Activated CD4-positive, alpha-beta memory T cell treated with anti-CD3 and anti-CD28 coated beads, Interleukin-2, amount 10 ng/mL, durations not matched to agents 7 days and 5 days (primary cell): ENCODE results near the gene MYMK. TPM values are rescaled to one million over a fixed set of nuclear protein-coding genes. Genes with fewer than 3 reads are reported as not detected.

Experiments
- CTCF ChIA-PET: fragments of 350-600 bp; sonication (Branson Sonifier 250); formaldehyde crosslinking; loops from one replicate; lab custom pipeline; 2021; ENCODE audit warnings: antibody characterized with exemption, inconsistent platforms; lab: Charles Lee
- POLR2A ChIA-PET: fragments of 350-600 bp; sonication (Branson Sonifier 250); formaldehyde crosslinking; loops from one replicate; lab custom pipeline; 2021; ENCODE audit warnings: antibody characterized with exemption; lab: Charles Lee
- DNase-seq: peaks from one replicate; pipeline ENCODE4 v3.0.0-alpha.2; 2020
- H3K27ac Mint-ChIP-seq: one replicate; pipeline ENCODE4 v1.8.0; 2021; ENCODE audit warnings: mild to moderate bottlenecking, mixed read lengths
- H3K27me3 Mint-ChIP-seq: one replicate; pipeline ENCODE4 v1.8.0; 2021; ENCODE audit warnings: mixed read lengths
- H3K36me3 Mint-ChIP-seq: one replicate; pipeline ENCODE4 v1.8.0; 2021; ENCODE audit warnings: low read depth, mixed read lengths
- H3K4me1 Mint-ChIP-seq: one replicate; pipeline ENCODE4 v1.8.0; 2021; ENCODE audit warnings: mixed read lengths
- H3K4me3 Mint-ChIP-seq: one replicate; pipeline ENCODE4 v1.8.0; 2021; ENCODE audit warnings: mild to moderate bottlenecking, mixed read lengths
- H3K9me3 Mint-ChIP-seq: one replicate; pipeline ENCODE4 v1.8.0; 2021; ENCODE audit warnings: mixed read lengths
- total RNA-seq, 2 experiments: library from RNA; stranded (reverse); gene quantifications; one replicate each; pipeline ENCODE4 v1.2.3, GENCODE V29; 2021

The MYMK gene
- total RNA-seq, 2 experiments from 2014 or later: not detected

GRCh38 chr9:133551446-133551845 lies 26.7 kb upstream of the MYMK start:
- CTCF ChIA-PET: no interaction called here
- POLR2A ChIA-PET: no interaction called here

GRCh38 chr9:133547116-133547515 lies 22.4 kb upstream of the MYMK start:
- Mint-ChIP-seq H3K4me3 (no peak overlapping the region), H3K27ac (no peak overlapping the region), H3K36me3 (no peaks in the 10 kb centered on the region), H3K27me3 (no peaks in the 10 kb centered on the region), H3K4me1 (no peaks in the 10 kb centered on the region), H3K9me3 (no peaks in the 10 kb centered on the region)
- ChIA-PET CTCF (no interaction called here), POLR2A (no interaction called here)
- no peak for DNase-seq

More at GRCh38 chr9:133551446-133551845, 26.7 kb upstream of the MYMK start:
- no peaks in the 10 kb centered on the region for H3K9me3 Mint-ChIP-seq
- H3K27ac Mint-ChIP-seq: no peak overlapping the region
- H3K4me3 Mint-ChIP-seq: no peak overlapping the region
- no peak for DNase-seq
- no peaks in the 10 kb centered on the region for H3K27me3 Mint-ChIP-seq
- H3K36me3 Mint-ChIP-seq: no peaks in the 10 kb centered on the region
- no peaks in the 10 kb centered on the region for H3K4me1 Mint-ChIP-seq

- CTCF ChIA-PET: no interaction called here
- H3K27me3 Mint-ChIP-seq: no peaks in the 10 kb centered on the region
- H3K36me3 Mint-ChIP-seq: no peaks in the 10 kb centered on the region
- H3K4me3 Mint-ChIP-seq: no peak overlapping the region
- no peaks in the 10 kb centered on the region for H3K4me1 Mint-ChIP-seq
- POLR2A ChIA-PET: no interaction called here
- H3K27ac Mint-ChIP-seq: no peak overlapping the region
- no peaks in the 10 kb centered on the region for H3K9me3 Mint-ChIP-seq
- no peak for DNase-seq
These were observed 21.5 kb upstream of the MYMK start for GRCh38 chr9:133546287-133546680.

- Mint-ChIP-seq H3K4me3 (no peak overlapping the region), H3K9me3 (no peaks in the 10 kb centered on the region), H3K27ac (no peak overlapping the region), H3K4me1 (no peaks in the 10 kb centered on the region), H3K27me3 (no peaks in the 10 kb centered on the region), H3K36me3 (no peaks in the 10 kb centered on the region)
- CTCF ChIA-PET: no interaction called here
- no peak for DNase-seq
- POLR2A ChIA-PET: no interaction called here
These were observed 20.9 kb upstream of the MYMK start for GRCh38 chr9:133545494-133546286.

DNA sequence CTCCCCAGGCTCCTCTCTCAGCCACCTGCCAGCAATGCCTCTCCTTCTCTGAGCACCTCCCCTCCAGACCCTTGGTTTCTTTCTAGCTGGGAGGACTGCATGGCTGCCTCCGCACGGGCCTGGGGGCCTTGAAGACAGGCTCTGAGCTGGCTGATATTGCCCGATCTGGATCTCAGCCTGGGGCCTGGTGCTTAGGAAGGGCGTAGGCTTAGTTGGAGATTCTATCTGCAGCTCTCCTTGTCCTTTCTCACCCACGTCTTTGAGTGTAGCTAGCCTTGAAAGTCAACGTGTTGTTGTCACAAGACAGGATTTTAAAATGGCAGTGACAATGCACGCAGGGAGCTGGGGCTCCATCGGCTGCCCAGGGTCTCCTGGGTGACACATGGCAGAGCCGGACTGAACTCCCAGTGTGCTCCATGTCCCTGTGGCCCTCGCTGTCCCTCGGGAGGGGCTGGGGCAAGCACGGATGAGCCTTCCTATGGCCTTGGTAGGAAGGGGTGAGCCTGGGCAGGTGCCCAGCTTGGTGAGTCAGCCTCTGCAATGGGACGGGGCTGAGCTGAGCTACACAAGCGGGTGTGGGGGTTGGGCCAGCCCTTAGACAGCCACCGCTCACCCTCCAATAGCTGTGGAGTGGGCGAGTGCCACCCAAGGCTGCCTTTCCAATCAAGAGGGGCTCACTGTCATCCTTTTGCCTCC lies 19.2 kb upstream of the MYMK start:
- Mint-ChIP-seq H3K9me3 (no peaks in the 10 kb centered on the region), H3K4me1 (no peaks in the 10 kb centered on the region), H3K27me3 (peaks cover 4% of the 10 kb centered on the region), H3K36me3 (no peaks in the 10 kb centered on the region), H3K4me3 (no peak overlapping the region), H3K27ac (no peak overlapping the region)
- ChIA-PET POLR2A (no interaction called here), CTCF (no interaction called here)
- no peak for DNase-seq

GRCh38 chr9:133542002-133542401 lies 17.2 kb upstream of the MYMK start:
- no peaks in the 10 kb centered on the region for H3K36me3 Mint-ChIP-seq
- DNase-seq: no peak
- H3K27me3 Mint-ChIP-seq: peaks cover 4% of the 10 kb centered on the region
- H3K9me3 Mint-ChIP-seq: no peaks in the 10 kb centered on the region
- CTCF ChIA-PET: no interaction called here
- no peak overlapping the region for H3K4me3 Mint-ChIP-seq
- H3K4me1 Mint-ChIP-seq: no peaks in the 10 kb centered on the region
- no peak overlapping the region for H3K27ac Mint-ChIP-seq
- POLR2A ChIA-PET: no interaction called here

- Mint-ChIP-seq H3K27ac (no peak overlapping the region), H3K36me3 (no peaks in the 10 kb centered on the region), H3K9me3 (no peaks in the 10 kb centered on the region), H3K4me1 (no peaks in the 10 kb centered on the region), H3K4me3 (no peak overlapping the region), H3K27me3 (peaks cover 4% of the 10 kb centered on the region)
- ChIA-PET POLR2A (no interaction called here), CTCF (no interaction called here)
- no peak for DNase-seq
These were observed 15.9 kb upstream of the MYMK start for GRCh38 chr9:133540698-133541025.

DNA sequence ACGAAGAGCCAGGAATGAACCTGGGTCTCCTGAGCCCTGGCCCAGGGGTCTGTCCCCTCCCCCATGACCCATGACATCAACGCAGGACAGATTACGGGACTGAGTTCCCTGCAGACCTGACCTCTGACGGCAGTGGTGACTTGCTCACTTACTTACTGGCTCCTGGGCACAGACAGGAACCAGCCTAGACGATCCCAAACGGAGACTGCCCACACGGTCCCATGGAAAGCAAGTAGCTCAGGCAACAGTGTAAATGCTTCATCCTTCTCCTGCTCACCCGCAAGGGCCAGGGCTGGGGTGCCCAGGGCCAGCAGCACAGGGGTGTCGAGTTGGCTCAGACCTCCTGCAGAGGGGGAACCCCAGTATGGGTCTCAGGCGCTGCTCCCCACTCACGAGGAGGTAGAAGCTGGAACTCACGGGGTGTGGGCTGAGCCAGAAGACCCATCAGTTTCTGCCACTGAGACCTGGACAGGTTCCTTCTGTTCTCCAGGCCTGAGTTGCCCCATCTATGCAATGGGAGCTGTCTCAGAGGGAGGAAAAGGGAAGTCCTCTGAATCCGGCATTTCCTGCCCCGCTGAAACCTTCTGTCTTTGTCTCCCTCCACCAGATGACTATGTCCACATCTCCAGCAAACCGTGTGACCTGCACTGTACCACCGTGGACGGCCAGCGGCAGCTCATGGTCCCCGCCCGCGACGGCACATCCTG lies 15.4 kb upstream of the MYMK start:
- no peak for DNase-seq
- POLR2A ChIA-PET: no interaction called here
- H3K9me3 Mint-ChIP-seq: no peaks in the 10 kb centered on the region
- peaks cover 7% of the 10 kb centered on the region for H3K27me3 Mint-ChIP-seq
- H3K4me1 Mint-ChIP-seq: no peaks in the 10 kb centered on the region
- H3K4me3 Mint-ChIP-seq: no peak overlapping the region
- CTCF ChIA-PET: no interaction called here
- H3K36me3 Mint-ChIP-seq: no peaks in the 10 kb centered on the region
- H3K27ac Mint-ChIP-seq: no peak overlapping the region

DNA sequence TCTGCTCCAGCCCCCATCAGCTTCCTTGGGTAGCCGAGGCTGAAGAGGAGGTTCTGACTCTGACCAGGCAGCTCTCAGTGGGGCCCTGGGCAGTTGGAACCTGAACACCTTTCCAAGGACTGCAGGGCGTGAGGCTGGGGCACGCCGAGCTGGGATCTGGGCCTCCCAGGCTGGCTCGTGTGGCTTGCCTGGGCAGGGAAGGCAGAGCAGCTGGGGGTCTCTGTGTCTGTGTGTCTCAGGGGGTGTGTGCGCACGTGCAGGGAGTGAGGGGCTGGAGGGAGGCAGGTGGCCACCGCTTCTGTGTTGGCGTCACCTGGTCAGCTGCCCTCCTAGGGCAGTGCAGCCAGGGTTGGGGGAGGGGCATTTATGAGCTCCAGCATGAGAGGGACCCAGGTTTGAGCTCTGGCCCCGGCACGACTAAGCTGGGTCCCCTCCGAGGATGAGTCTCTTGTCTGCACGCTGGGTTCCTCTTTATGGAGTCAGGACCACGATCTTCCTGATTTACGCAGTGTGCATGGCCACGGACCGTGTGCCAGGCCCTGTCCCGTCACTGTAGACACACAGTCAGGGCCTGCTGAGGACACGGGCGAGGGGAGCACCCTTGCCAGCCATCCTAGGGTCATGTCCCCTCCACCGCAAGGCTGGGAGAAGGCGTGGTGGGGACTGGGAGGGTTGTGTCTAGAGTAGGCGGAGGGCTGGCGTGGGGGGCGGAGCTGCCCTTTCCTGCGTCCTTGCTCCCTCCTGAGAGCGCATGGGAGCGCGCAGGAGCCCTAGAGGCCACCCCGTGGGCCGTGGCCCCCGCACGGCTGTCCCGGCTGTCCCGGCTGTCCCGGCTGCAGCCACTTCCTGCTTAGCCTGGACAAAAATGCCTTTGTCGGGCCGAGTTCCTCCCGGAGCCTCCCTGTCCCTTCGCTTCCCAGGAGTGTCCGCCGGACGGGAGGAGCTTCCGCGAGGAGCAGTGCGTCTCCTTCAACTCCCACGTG lies 14.4 kb upstream of the MYMK start:
- peaks cover 7% of the 10 kb centered on the region for H3K27me3 Mint-ChIP-seq
- no peaks in the 10 kb centered on the region for H3K9me3 Mint-ChIP-seq
- no peaks in the 10 kb centered on the region for H3K36me3 Mint-ChIP-seq
- no peak overlapping the region for H3K27ac Mint-ChIP-seq
- H3K4me1 Mint-ChIP-seq: no peaks in the 10 kb centered on the region
- no peak for DNase-seq
- POLR2A ChIA-PET: no interaction called here
- no peak overlapping the region for H3K4me3 Mint-ChIP-seq
- CTCF ChIA-PET: no interaction called here

- Mint-ChIP-seq H3K4me1 (no peaks in the 10 kb centered on the region), H3K4me3 (no peak overlapping the region), H3K36me3 (no peaks in the 10 kb centered on the region), H3K27ac (no peak overlapping the region), H3K9me3 (no peaks in the 10 kb centered on the region), H3K27me3 (peaks cover 13% of the 10 kb centered on the region)
- ChIA-PET POLR2A (no interaction called here), CTCF (no interaction called here)
- no peak for DNase-seq
These were observed 13.4 kb upstream of the MYMK start for GRCh38 chr9:133538176-133538575.

DNA sequence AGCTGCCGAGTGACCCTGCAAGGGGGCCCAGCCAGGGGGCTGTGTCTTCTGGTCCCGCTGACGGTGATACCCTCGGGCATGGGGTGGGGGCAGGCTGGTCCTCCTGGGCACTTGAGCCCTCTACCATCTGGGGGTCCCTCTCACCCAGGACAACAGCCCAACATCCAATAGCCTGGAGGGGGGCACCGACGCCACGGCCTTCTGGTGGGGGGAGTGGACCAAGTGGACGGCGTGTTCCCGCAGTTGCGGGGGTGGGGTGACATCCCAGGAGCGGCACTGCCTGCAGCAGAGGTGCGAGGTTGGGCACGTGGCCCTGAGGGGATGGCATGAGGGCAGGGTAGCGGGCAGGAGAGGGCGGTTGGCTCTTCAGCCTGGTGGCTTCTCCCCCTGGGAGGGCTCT lies 12.5 kb upstream of the MYMK start:
- ChIA-PET POLR2A (no interaction called here), CTCF (no interaction called here)
- DNase-seq: no peak
- Mint-ChIP-seq H3K4me3 (no peak overlapping the region), H3K4me1 (no peaks in the 10 kb centered on the region), H3K27me3 (peaks cover 20% of the 10 kb centered on the region), H3K9me3 (no peaks in the 10 kb centered on the region), H3K27ac (no peak overlapping the region), H3K36me3 (no peaks in the 10 kb centered on the region)

DNA sequence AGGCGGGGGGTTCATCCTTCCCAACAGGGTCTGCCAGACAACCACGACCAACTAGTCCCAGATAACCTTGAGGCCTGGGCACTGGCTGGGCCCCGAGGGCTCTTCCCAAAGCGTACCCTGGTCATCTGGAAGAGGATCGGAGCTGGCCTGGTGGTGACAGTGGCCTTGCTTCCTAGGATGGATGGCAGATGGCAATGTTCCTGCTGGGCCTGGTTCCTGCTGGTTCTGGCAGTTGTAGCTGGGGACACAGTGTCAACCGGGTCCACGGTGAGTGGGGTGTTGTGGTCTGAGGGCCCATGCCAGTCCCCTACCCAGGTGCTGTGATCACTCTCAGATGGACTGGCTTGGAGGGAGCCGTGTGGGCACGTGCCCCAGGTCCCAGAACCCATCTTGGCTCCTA lies 11.8 kb upstream of the MYMK start:
- ChIA-PET POLR2A (no interaction called here), CTCF (no interaction called here)
- Mint-ChIP-seq H3K36me3 (no peaks in the 10 kb centered on the region), H3K9me3 (no peaks in the 10 kb centered on the region), H3K4me1 (no peaks in the 10 kb centered on the region), H3K27me3 (peaks cover 20% of the 10 kb centered on the region), H3K27ac (no peak overlapping the region), H3K4me3 (no peak overlapping the region)
- no peak for DNase-seq

- Mint-ChIP-seq H3K4me3 (no peak overlapping the region), H3K27ac (no peak overlapping the region), H3K4me1 (no peaks in the 10 kb centered on the region), H3K9me3 (no peaks in the 10 kb centered on the region), H3K36me3 (no peaks in the 10 kb centered on the region), H3K27me3 (peaks cover 20% of the 10 kb centered on the region)
- no peak for DNase-seq
- ChIA-PET CTCF (no interaction called here), POLR2A (no interaction called here)
These were observed 11.3 kb upstream of the MYMK start for GRCh38 chr9:133536080-133536479.
